Measurements from ENCODE around the gene TBC1D9B.
A peak's percentile ranks its signal among the peaks of the same experiment; 100 is the strongest.

Gene TBC1D9B

GRCh38 chr5:179860301-179860700, 47.4 kb downstream of the TBC1D9B start:
- ChIA-PET CTCF (interaction anchor here (1.0 to 1.8 kb wide), 3 partner anchors 10 to 62 kb away, joined by 3 read pairs; no protein-coding TSS in a partner anchor), POLR2A (no interaction called here)
- DNase-seq, result no peak
- Histone ChIP-seq H3K4me3 (ENCODE audit: control insufficient read depth in 1 of 7, extremely low read depth in 1 of 7, insufficient read depth in 4 of 7, low read depth in 2 of 7, low read length in 6 of 7) (no peak overlapping the region), H3K4me1 (ENCODE audit: control extremely low read depth in 1 of 4, control insufficient read depth in 4 of 4, insufficient read depth in 4 of 4, low read length in 3 of 4) (peaks cover 3 to 16% (median 10%) of the 10 kb centered on the region in 4 experiments), H3K27me3 (replicated peaks in 2 of 5; ENCODE audit: control insufficient read depth in 4 of 5, insufficient read depth in 5 of 5, low read length in 4 of 5) (no peaks in the 10 kb centered on the region), H3K27ac (ENCODE audit: insufficient read depth in 1 of 2, low read depth in 1 of 2, low read length in 2 of 2, poor library complexity in 1 of 2, severe bottlenecking in 2 of 2) (no peak overlapping the region), H3K36me3 (ENCODE audit: control insufficient read depth in 4 of 4, insufficient read depth in 4 of 4, low read length in 3 of 4) (peaks cover 5 to 33% (median 23%) of the 10 kb centered on the region in 4 experiments), H3K9me3 (ENCODE audit: control extremely low read depth in 1 of 5, control insufficient read depth in 4 of 5, insufficient read depth in 2 of 5, low read depth in 1 of 5, low read length in 4 of 5) (no peaks in the 10 kb centered on the region)
- WGBS (ENCODE audit: insufficient coverage), result 95% methylated on average over 10 of the region's 11 CpGs

- ChIA-PET CTCF (no interaction called here), POLR2A (interaction anchor here (0.8 to 1.2 kb wide), 2 partner anchors 25 to 27 kb away, joined by 3 read pairs; no protein-coding TSS in a partner anchor)
- H3K4me1 ChIP-seq (ENCODE audit: control extremely low read depth in 1 of 4, control insufficient read depth in 4 of 4, insufficient read depth in 4 of 4, low read length in 3 of 4), result peaks cover 3 to 16% (median 10%) of the 10 kb centered on the region in 4 experiments
- H3K4me3 ChIP-seq (ENCODE audit: control insufficient read depth in 1 of 7, extremely low read depth in 1 of 7, insufficient read depth in 4 of 7, low read depth in 2 of 7, low read length in 6 of 7), result peak within 1 kb of the TSS; percentile 87 to 98 (median 95)
- peak; percentile 90 to 94 (median 93) for DNase-seq
- H3K36me3 ChIP-seq (ENCODE audit: control insufficient read depth in 4 of 4, insufficient read depth in 4 of 4, low read length in 3 of 4), result peaks cover 4 to 19% (median 13%) of the 10 kb centered on the region in 4 experiments
- H3K27me3 ChIP-seq (replicated peaks in 2 of 5; ENCODE audit: control insufficient read depth in 4 of 5, insufficient read depth in 5 of 5, low read length in 4 of 5), result no peaks in the 10 kb centered on the region
- peak within 1 kb of the TSS in 1 of 2 experiments; percentile 68 for H3K27ac ChIP-seq (ENCODE audit: insufficient read depth in 1 of 2, low read depth in 1 of 2, low read length in 2 of 2, poor library complexity in 1 of 2, severe bottlenecking in 2 of 2)
- H3K9me3 ChIP-seq (ENCODE audit: control extremely low read depth in 1 of 5, control insufficient read depth in 4 of 5, insufficient read depth in 2 of 5, low read depth in 1 of 5, low read length in 4 of 5), result no peaks in the 10 kb centered on the region
- WGBS (ENCODE audit: insufficient coverage), result under 1% methylated on average over 70 of the region's 90 CpGs
Measured at GRCh38 chr5:179858586-179859427, 48.9 kb downstream of the TBC1D9B start, which contains the start of gene MRNIP. Gene MRNIP, minus strand, starts transcription at chr5:179858817. Its CDS starts 21 bp downstream, at chr5:179858796.

GRCh38 chr5:179858241-179858585, 49.5 kb downstream of the TBC1D9B start:
- CTCF ChIA-PET, result no interaction called here
- H3K4me3 ChIP-seq (ENCODE audit: control insufficient read depth in 1 of 7, extremely low read depth in 1 of 7, insufficient read depth in 4 of 7, low read depth in 2 of 7, low read length in 6 of 7), result peak overlapping the region; percentile 87 to 98 (median 95)
- H3K27ac ChIP-seq (ENCODE audit: insufficient read depth in 1 of 2, low read depth in 1 of 2, low read length in 2 of 2, poor library complexity in 1 of 2, severe bottlenecking in 2 of 2), result peak overlapping the region in 1 of 2 experiments; percentile 68
- DNase-seq, result peak in 2 of 3 donors; percentile 29 to 37
- H3K4me1 ChIP-seq (ENCODE audit: control extremely low read depth in 1 of 4, control insufficient read depth in 4 of 4, insufficient read depth in 4 of 4, low read length in 3 of 4), result peaks cover 3 to 16% (median 10%) of the 10 kb centered on the region in 4 experiments
- H3K27me3 ChIP-seq (replicated peaks in 2 of 5; ENCODE audit: control insufficient read depth in 4 of 5, insufficient read depth in 5 of 5, low read length in 4 of 5), result no peaks in the 10 kb centered on the region
- H3K36me3 ChIP-seq (ENCODE audit: control insufficient read depth in 4 of 4, insufficient read depth in 4 of 4, low read length in 3 of 4), result peaks cover 0 to 15% (median 11%) of the 10 kb centered on the region in 4 experiments
- POLR2A ChIA-PET, result interaction anchor here (0.8 to 1.2 kb wide), 2 partner anchors 25 to 26 kb away, joined by 3 read pairs; no protein-coding TSS in a partner anchor
- H3K9me3 ChIP-seq (ENCODE audit: control extremely low read depth in 1 of 5, control insufficient read depth in 4 of 5, insufficient read depth in 2 of 5, low read depth in 1 of 5, low read length in 4 of 5), result no peaks in the 10 kb centered on the region
- 0% methylated on average over 18 of the region's 32 CpGs for WGBS (ENCODE audit: insufficient coverage)

- Histone ChIP-seq H3K36me3 (ENCODE audit: control insufficient read depth in 4 of 4, insufficient read depth in 4 of 4, low read length in 3 of 4) (peaks cover 15 to 33% (median 31%) of the 10 kb centered on the region in 4 experiments), H3K4me3 (ENCODE audit: control insufficient read depth in 1 of 7, extremely low read depth in 1 of 7, insufficient read depth in 4 of 7, low read depth in 2 of 7, low read length in 6 of 7) (no peak overlapping the region), H3K9me3 (ENCODE audit: control extremely low read depth in 1 of 5, control insufficient read depth in 4 of 5, insufficient read depth in 2 of 5, low read depth in 1 of 5, low read length in 4 of 5) (no peaks in the 10 kb centered on the region), H3K27me3 (replicated peaks in 2 of 5; ENCODE audit: control insufficient read depth in 4 of 5, insufficient read depth in 5 of 5, low read length in 4 of 5) (no peaks in the 10 kb centered on the region), H3K4me1 (ENCODE audit: control extremely low read depth in 1 of 4, control insufficient read depth in 4 of 4, insufficient read depth in 4 of 4, low read length in 3 of 4) (peaks cover 3 to 14% (median 7%) of the 10 kb centered on the region in 4 experiments), H3K27ac (ENCODE audit: insufficient read depth in 1 of 2, low read depth in 1 of 2, low read length in 2 of 2, poor library complexity in 1 of 2, severe bottlenecking in 2 of 2) (no peak overlapping the region)
- DNase-seq, result no peak
- CTCF ChIA-PET, result interaction anchor here (0.9 to 1.6 kb wide), 2 partner anchors 10 to 52 kb away, joined by 3 to 4 read pairs; no protein-coding TSS in a partner anchor
- POLR2A ChIA-PET, result no interaction called here
- 100% methylated on average over 6 of the region's 8 CpGs for WGBS (ENCODE audit: insufficient coverage)
Measured at GRCh38 chr5:179854356-179854755, 53.3 kb downstream of the TBC1D9B start.

- CTCF ChIA-PET, result interaction anchor here (1.0 to 1.6 kb wide), 2 partner anchors 9 to 20 kb away, joined by 3 to 4 read pairs; no protein-coding TSS in a partner anchor
- no peak for DNase-seq
- 88% methylated on average over 4 of the region's 8 CpGs for WGBS (ENCODE audit: insufficient coverage)
- Histone ChIP-seq H3K4me3 (ENCODE audit: control insufficient read depth in 1 of 7, extremely low read depth in 1 of 7, insufficient read depth in 4 of 7, low read depth in 2 of 7, low read length in 6 of 7) (no peak overlapping the region), H3K9me3 (ENCODE audit: control extremely low read depth in 1 of 5, control insufficient read depth in 4 of 5, insufficient read depth in 2 of 5, low read depth in 1 of 5, low read length in 4 of 5) (no peaks in the 10 kb centered on the region), H3K27ac (ENCODE audit: insufficient read depth in 1 of 2, low read depth in 1 of 2, low read length in 2 of 2, poor library complexity in 1 of 2, severe bottlenecking in 2 of 2) (no peak overlapping the region), H3K4me1 (ENCODE audit: control extremely low read depth in 1 of 4, control insufficient read depth in 4 of 4, insufficient read depth in 4 of 4, low read length in 3 of 4) (peaks cover 0 to 6% (median 4%) of the 10 kb centered on the region in 4 experiments), H3K27me3 (replicated peaks in 2 of 5; ENCODE audit: control insufficient read depth in 4 of 5, insufficient read depth in 5 of 5, low read length in 4 of 5) (no peaks in the 10 kb centered on the region), H3K36me3 (ENCODE audit: control insufficient read depth in 4 of 4, insufficient read depth in 4 of 4, low read length in 3 of 4) (peaks cover 15 to 40% (median 39%) of the 10 kb centered on the region in 4 experiments)
- POLR2A ChIA-PET, result no interaction called here
Measured at GRCh38 chr5:179852993-179853547, 54.6 kb downstream of the TBC1D9B start.

- H3K4me3 ChIP-seq (ENCODE audit: control insufficient read depth in 1 of 7, extremely low read depth in 1 of 7, insufficient read depth in 4 of 7, low read depth in 2 of 7, low read length in 6 of 7), result no peak overlapping the region
- no peaks in the 10 kb centered on the region for H3K4me1 ChIP-seq (ENCODE audit: control extremely low read depth in 1 of 4, control insufficient read depth in 4 of 4, insufficient read depth in 4 of 4, low read length in 3 of 4)
- 99% methylated on average over 7 of the region's 9 CpGs for WGBS (ENCODE audit: insufficient coverage)
- ChIA-PET POLR2A (interaction anchor here (0.6 kb wide), 1 partner anchor 80 kb away, joined by 4 read pairs; no protein-coding TSS in a partner anchor), CTCF (interaction anchor here (1.3 kb wide), 1 partner anchor 40 kb away, joined by 7 read pairs; no protein-coding TSS in a partner anchor)
- H3K27ac ChIP-seq (ENCODE audit: insufficient read depth in 1 of 2, low read depth in 1 of 2, low read length in 2 of 2, poor library complexity in 1 of 2, severe bottlenecking in 2 of 2), result no peak overlapping the region
- H3K27me3 ChIP-seq (replicated peaks in 2 of 5; ENCODE audit: control insufficient read depth in 4 of 5, insufficient read depth in 5 of 5, low read length in 4 of 5), result no peaks in the 10 kb centered on the region
- peaks cover 0 to 8% (median 7%) of the 10 kb centered on the region in 5 experiments for H3K9me3 ChIP-seq (ENCODE audit: control extremely low read depth in 1 of 5, control insufficient read depth in 4 of 5, insufficient read depth in 2 of 5, low read depth in 1 of 5, low read length in 4 of 5)
- peaks cover 13 to 74% (median 41%) of the 10 kb centered on the region in 4 experiments for H3K36me3 ChIP-seq (ENCODE audit: control insufficient read depth in 4 of 4, insufficient read depth in 4 of 4, low read length in 3 of 4)
- DNase-seq, result no peak
Measured at GRCh38 chr5:179841621-179842020, 66.1 kb downstream of the TBC1D9B start.
